GM23248 (cell line): Measurements from ENCODE around the gene DMC1. TPM values are rescaled to one million over a fixed set of nuclear protein-coding genes. Genes with fewer than 3 reads are reported as not detected.

Experiments used
- DNase-seq: peaks from one replicate; pipeline ENCODE4 v3.0.0-alpha.2; 2015
- H2AFZ ChIP-seq: fragments of 200-600 bp; sonication (generic); 2 replicates; pipeline ENCODE4 v1.6.1; 2016; ENCODE audit warnings: antibody characterized with exemption
- H3F3A ChIP-seq: fragments of 200-600 bp; sonication (generic); 2 replicates; pipeline ENCODE4 v1.6.1; 2016; ENCODE audit warnings: mild to moderate bottlenecking, antibody characterized with exemption, mixed run types; ENCODE audit not compliant: insufficient read depth
- H3K27ac ChIP-seq: fragments of 200-600 bp; sonication (generic); 2 replicates; pipeline ENCODE4 v1.5.1; 2016; ENCODE audit warnings: mild to moderate bottlenecking
- H3K27me3 ChIP-seq: fragments of 200-600 bp; sonication (generic); replicated peaks from 2 replicates; pipeline ENCODE4 v1.6.1; 2016; ENCODE audit warnings: mild to moderate bottlenecking; ENCODE audit not compliant: insufficient read depth
- H3K36me3 ChIP-seq: fragments of 200-600 bp; sonication (generic); 2 replicates; pipeline ENCODE4 v1.6.1; 2016; ENCODE audit warnings: low read depth, mild to moderate bottlenecking
- H3K4me1 ChIP-seq: fragments of 200-600 bp; sonication (generic); 2 replicates; pipeline ENCODE4 v1.6.1; 2016; ENCODE audit warnings: mild to moderate bottlenecking; ENCODE audit not compliant: insufficient read depth
- H3K4me2 ChIP-seq: fragments of 200-600 bp; sonication (generic); one replicate; pipeline ENCODE4 v1.6.1; 2016; ENCODE audit warnings: mild to moderate bottlenecking; ENCODE audit not compliant: unreplicated experiment
- H3K4me3 ChIP-seq: fragments of 200-600 bp; sonication (generic); 2 replicates; pipeline ENCODE4 v1.5.1; 2016; ENCODE audit warnings: mild to moderate bottlenecking
- H3K79me2 ChIP-seq: fragments of 200-600 bp; sonication (generic); 2 replicates; pipeline ENCODE4 v1.6.1; 2016; ENCODE audit warnings: mild to moderate bottlenecking; ENCODE audit not compliant: insufficient read depth
- H3K9ac ChIP-seq: fragments of 200-600 bp; sonication (generic); 2 replicates; pipeline ENCODE4 v1.6.1; 2016; ENCODE audit warnings: mild to moderate bottlenecking
- H3K9me2 ChIP-seq: fragments of 200-600 bp; sonication (generic); 2 replicates; pipeline ENCODE4 v1.6.1; 2016; ENCODE audit warnings: mixed run types, mild to moderate bottlenecking, moderate library complexity; ENCODE audit not compliant: insufficient read depth
- H3K9me3 ChIP-seq: fragments of 200-600 bp; sonication (generic); one replicate; pipeline ENCODE4 v1.6.1; 2017; ENCODE audit warnings: low read depth
- H4K20me1 ChIP-seq: fragments of 200-600 bp; sonication (generic); 2 replicates; pipeline ENCODE4 v1.6.0; 2016; ENCODE audit not compliant: insufficient read depth
- EZH2 ChIP-seq: fragments of 200-600 bp; sonication (generic); IDR thresholded peaks from 2 replicates; pipeline ENCODE4 v1.6.1; 2018; ENCODE audit warnings: antibody characterized with exemption, mild to moderate bottlenecking; ENCODE audit not compliant: insufficient read depth, poor library complexity, severe bottlenecking
- EZH2phosphoT487 ChIP-seq: fragments of 200-600 bp; sonication (generic); IDR thresholded peaks from 2 replicates; pipeline ENCODE4 v1.6.1; 2018; ENCODE audit warnings: antibody characterized with exemption, moderate library complexity, mild to moderate bottlenecking, low read depth; ENCODE audit not compliant: insufficient read depth
- WGBS, 2 experiments: methylation state at CpG; one replicate each; pipeline ENCODE4 v1.1.6; 2015 to 2017; ENCODE audit warnings: low lambda C conversion rate in 2 of 2, low coverage in 1 of 2; ENCODE audit errors: missing lambda C conversion rate in 2 of 2; 5-methylcytosine and 5-hydroxymethylcytosine counted together
- in situ Hi-C: fragments of 300-500 bp; cut with MboI; formaldehyde crosslinking; loops from 2 replicates; pipeline ENCODE4 v1.15.0; 2020
- polyA plus RNA-seq: library from polyadenylated mRNA; unstranded; fragments of >200 nt; fragmentation: Nextera tagmentation; extraction: Ambion mirVana; gene quantifications from 2 replicates; pipeline ENCODE4 v1.2.1, GENCODE V29; 2016
- total RNA-seq: library from RNA; depleted of rRNA; stranded (reverse); fragments of >200 nt; shearing (Covaris generic); gene quantifications from 2 replicates; pipeline ENCODE4 v1.2.3, GENCODE V29; 2014

DMC1 gene
- total and polyA plus RNA-seq, 2 experiments from 2014 or later, result 1.4 to 11.8 TPM

GRCh38 chr22:38523479-38523878 is 46.5 kb downstream of the DMC1 start:
- H3K9ac ChIP-seq, result no peak overlapping the region
- no peaks in the 10 kb centered on the region for H3K36me3 ChIP-seq
- no peaks in the 10 kb centered on the region for H3K9me2 ChIP-seq
- H3K4me1 ChIP-seq, result no peaks in the 10 kb centered on the region
- H3F3A ChIP-seq, result no peaks in the 10 kb centered on the region
- DNase-seq, result no peak
- H3K4me2 ChIP-seq, result no peak overlapping the region
- H3K4me3 ChIP-seq, result no peak overlapping the region
- H3K27me3 ChIP-seq, result no peaks in the 10 kb centered on the region
- TF ChIP-seq EZH2phosphoT487 (no peak), EZH2 (no peak)
- H4K20me1 ChIP-seq, result no peaks in the 10 kb centered on the region
- in situ Hi-C loops, result no loop called here
- H3K79me2 ChIP-seq, result no peaks in the 10 kb centered on the region
- WGBS, 2 experiments, result 93 to 95% methylated on average over 5 of the region's 5 CpGs
- H2AFZ ChIP-seq, result no peak overlapping the region
- no peak overlapping the region for H3K27ac ChIP-seq
- no peaks in the 10 kb centered on the region for H3K9me3 ChIP-seq

- 96 to 99% methylated on average over 3 of the region's 3 CpGs for WGBS, 2 experiments
- in situ Hi-C loops, result no loop called here
- DNase-seq, result no peak
- Histone ChIP-seq H3K9ac (no peak overlapping the region), H3K27ac (no peak overlapping the region), H3K9me2 (no peaks in the 10 kb centered on the region), H3F3A (no peaks in the 10 kb centered on the region), H2AFZ (no peak overlapping the region), H3K27me3 (no peaks in the 10 kb centered on the region), H3K4me1 (no peaks in the 10 kb centered on the region), H3K4me3 (no peak overlapping the region), H3K4me2 (no peak overlapping the region), H3K36me3 (no peaks in the 10 kb centered on the region), H4K20me1 (no peaks in the 10 kb centered on the region), H3K79me2 (no peaks in the 10 kb centered on the region), H3K9me3 (no peaks in the 10 kb centered on the region)
- TF ChIP-seq EZH2 (no peak), EZH2phosphoT487 (no peak)
Observed at GRCh38 chr22:38523029-38523428, 47.0 kb downstream of the DMC1 start.

GRCh38 chr22:38519453-38520250 is 50.3 kb downstream of the DMC1 start:
- Histone ChIP-seq H2AFZ (no peak overlapping the region), H3K79me2 (no peaks in the 10 kb centered on the region), H3K4me1 (no peaks in the 10 kb centered on the region), H3K27ac (no peak overlapping the region), H3K9me3 (no peaks in the 10 kb centered on the region), H3K36me3 (no peaks in the 10 kb centered on the region), H3K4me2 (no peak overlapping the region), H3K27me3 (no peaks in the 10 kb centered on the region), H3F3A (no peaks in the 10 kb centered on the region), H4K20me1 (no peaks in the 10 kb centered on the region), H3K4me3 (no peak overlapping the region), H3K9me2 (no peaks in the 10 kb centered on the region), H3K9ac (no peak overlapping the region)
- TF ChIP-seq EZH2phosphoT487 (no peak), EZH2 (no peak)
- 94 to 100% methylated on average over 2 of the region's 2 CpGs for WGBS, 2 experiments
- in situ Hi-C loops, result no loop called here
- DNase-seq, result no peak

GRCh38 chr22:38518620-38519019 is 51.4 kb downstream of the DMC1 start:
- H2AFZ ChIP-seq, result no peak overlapping the region

More at GRCh38 chr22:38518620-38519019, 51.4 kb downstream of the DMC1 start:
- Histone ChIP-seq H3K4me2 (no peak overlapping the region), H3K27ac (no peak overlapping the region), H3K9me3 (no peaks in the 10 kb centered on the region), H4K20me1 (no peaks in the 10 kb centered on the region), H3K36me3 (no peaks in the 10 kb centered on the region), H3K9me2 (no peaks in the 10 kb centered on the region), H3F3A (no peaks in the 10 kb centered on the region), H3K79me2 (no peaks in the 10 kb centered on the region), H3K27me3 (no peaks in the 10 kb centered on the region), H3K4me1 (no peaks in the 10 kb centered on the region), H3K4me3 (no peak overlapping the region), H3K9ac (no peak overlapping the region)
- TF ChIP-seq EZH2phosphoT487, result no peak
- no peak for TF ChIP-seq EZH2
- no peak for DNase-seq
- WGBS, 2 experiments, result 87 to 93% methylated on average over 4 of the region's 4 CpGs
- in situ Hi-C loops, result no loop called here
